Measurements from ENCODE around the gene IGSF3. TPM values are rescaled to one million over a fixed set of nuclear protein-coding genes. Genes with fewer than 3 reads are reported as not detected.

IGSF3 gene
- polyA plus RNA-seq, 1 experiment = 0.06 TPM

DNA sequence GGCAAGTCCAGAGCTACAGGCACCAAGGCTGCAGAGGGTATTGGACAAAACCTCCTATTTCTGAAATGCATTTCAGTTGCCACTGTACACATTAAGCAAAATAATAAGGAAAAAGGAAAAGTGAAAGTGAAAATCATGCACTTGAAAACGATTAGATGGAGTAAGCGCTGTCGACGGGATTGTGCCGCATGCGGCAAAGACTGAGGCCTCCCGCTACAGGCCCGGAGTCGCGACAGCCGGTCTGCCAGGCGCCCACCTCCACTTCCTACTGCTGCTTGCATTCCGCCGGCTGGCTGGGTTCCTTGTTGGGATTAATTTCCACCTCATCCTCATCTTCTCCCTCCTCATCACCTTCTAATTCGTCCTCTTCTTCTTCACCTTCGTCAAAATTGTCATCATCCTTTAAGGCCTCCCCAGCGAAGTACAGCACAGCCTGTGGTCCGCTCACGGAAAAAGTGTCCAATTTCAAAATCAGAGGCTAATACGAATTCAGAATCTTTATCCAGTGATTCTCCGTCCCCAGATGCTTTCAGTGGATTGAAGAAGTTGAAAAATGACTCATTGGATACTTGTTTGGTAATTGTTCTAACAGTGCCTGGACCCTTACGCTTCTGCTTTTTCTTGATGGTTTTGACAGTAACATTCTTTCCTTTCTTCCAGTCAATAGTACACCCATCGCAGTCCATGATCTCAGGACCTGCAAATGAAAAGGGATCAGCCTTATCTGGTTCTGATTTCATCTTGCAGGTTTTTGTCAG lies 134.7 kb downstream of the IGSF3 start:
- Histone ChIP-seq H3K4me3 (ENCODE audit: low read depth, low read length) (no peak overlapping the region), H3K27me3 (ENCODE audit: control insufficient read depth, insufficient read depth, low read length) (no peaks in the 10 kb centered on the region), H3K27ac (ENCODE audit: low read depth, low read length) (no peak overlapping the region), H3K9me3 (ENCODE audit: control insufficient read depth, insufficient read depth, low read length) (peaks cover 5% of the 10 kb centered on the region; the same call in 1 of the 2 replicates)
- ChIA-PET POLR2A (no interaction called here), CTCF (no interaction called here)
- no peak for DNase-seq (ENCODE audit: low read depth, low spot score)
- TF ChIP-seq, protein P1, sequence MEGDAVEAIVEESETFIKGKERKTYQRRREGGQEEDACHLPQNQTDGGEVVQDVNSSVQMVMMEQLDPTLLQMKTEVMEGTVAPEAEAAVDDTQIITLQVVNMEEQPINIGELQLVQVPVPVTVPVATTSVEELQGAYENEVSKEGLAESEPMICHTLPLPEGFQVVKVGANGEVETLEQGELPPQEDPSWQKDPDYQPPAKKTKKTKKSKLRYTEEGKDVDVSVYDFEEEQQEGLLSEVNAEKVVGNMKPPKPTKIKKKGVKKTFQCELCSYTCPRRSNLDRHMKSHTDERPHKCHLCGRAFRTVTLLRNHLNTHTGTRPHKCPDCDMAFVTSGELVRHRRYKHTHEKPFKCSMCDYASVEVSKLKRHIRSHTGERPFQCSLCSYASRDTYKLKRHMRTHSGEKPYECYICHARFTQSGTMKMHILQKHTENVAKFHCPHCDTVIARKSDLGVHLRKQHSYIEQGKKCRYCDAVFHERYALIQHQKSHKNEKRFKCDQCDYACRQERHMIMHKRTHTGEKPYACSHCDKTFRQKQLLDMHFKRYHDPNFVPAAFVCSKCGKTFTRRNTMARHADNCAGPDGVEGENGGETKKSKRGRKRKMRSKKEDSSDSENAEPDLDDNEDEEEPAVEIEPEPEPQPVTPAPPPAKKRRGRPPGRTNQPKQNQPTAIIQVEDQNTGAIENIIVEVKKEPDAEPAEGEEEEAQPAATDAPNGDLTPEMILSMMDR (IDR thresholded peaks at IDR 0.05; ENCODE audit: low read depth, low read length) = no peak

DNA sequence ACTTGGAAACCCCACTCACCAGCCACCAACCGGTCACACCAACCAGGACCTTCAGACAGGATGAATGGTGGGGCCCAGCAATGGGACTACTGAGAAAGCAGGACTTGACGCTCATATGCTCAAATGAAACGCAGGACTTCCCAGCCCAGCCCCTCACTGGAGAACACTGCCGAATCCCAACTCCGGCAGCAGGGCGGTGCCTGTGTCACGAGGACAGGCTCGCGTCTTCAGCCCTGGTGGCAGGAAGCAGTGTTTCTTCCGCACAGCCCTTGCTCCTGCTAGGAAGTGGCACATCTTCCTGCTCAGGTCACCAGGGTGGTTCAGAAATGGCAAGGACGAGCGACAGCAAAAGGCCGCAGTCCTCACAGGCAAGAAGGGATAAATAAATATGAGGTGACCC lies 135.6 kb downstream of the IGSF3 start:
- no peak for DNase-seq (ENCODE audit: low read depth, low spot score)
- POLR2A ChIA-PET = no interaction called here
- TF ChIP-seq, protein P1 (IDR thresholded peaks at IDR 0.05; ENCODE audit: low read depth, low read length) = no peak
- Histone ChIP-seq H3K4me3 (ENCODE audit: low read depth, low read length) (no peak overlapping the region), H3K9me3 (ENCODE audit: control insufficient read depth, insufficient read depth, low read length) (peaks cover 5% of the 10 kb centered on the region; the same call in 1 of the 2 replicates), H3K27ac (ENCODE audit: low read depth, low read length) (no peak overlapping the region), H3K27me3 (ENCODE audit: control insufficient read depth, insufficient read depth, low read length) (no peaks in the 10 kb centered on the region)
- CTCF ChIA-PET = interaction anchor here (1.0 kb wide), 1 partner anchor 46 kb away, joined by 4 read pairs; no protein-coding TSS in a partner anchor

DNA sequence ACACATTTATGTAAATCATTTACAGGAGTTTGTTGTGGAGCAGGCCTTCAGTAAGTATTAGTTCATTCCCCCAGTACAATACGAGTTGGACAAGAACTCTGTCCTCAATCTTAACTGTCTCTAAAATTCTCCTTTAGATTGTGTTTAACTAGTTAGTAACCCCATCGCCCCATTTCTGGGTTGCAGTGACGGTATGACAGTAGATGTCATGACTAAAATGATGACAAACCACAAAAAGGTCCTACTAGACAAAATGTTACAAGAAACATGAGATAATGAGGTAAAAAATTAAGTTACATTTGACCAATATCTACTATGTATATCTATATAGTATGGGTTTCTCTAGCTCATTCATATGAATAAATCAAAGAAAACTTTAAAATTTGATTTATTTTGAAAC lies 137.9 kb downstream of the IGSF3 start:
- no peak for DNase-seq (ENCODE audit: low read depth, low spot score)
- H3K27me3 ChIP-seq (ENCODE audit: control insufficient read depth, insufficient read depth, low read length) = no peaks in the 10 kb centered on the region
- no peak overlapping the region for H3K27ac ChIP-seq (ENCODE audit: low read depth, low read length)
- H3K4me3 ChIP-seq (ENCODE audit: low read depth, low read length) = no peak overlapping the region
- POLR2A ChIA-PET = no interaction called here
- TF ChIP-seq, protein P1 (IDR thresholded peaks at IDR 0.05; ENCODE audit: low read depth, low read length) = no peak
- H3K9me3 ChIP-seq (ENCODE audit: control insufficient read depth, insufficient read depth, low read length) = peaks cover 5% of the 10 kb centered on the region; the same call in 1 of the 2 replicates
- CTCF ChIA-PET = interaction anchor here (0.7 kb wide), 1 partner anchor 19 kb away, joined by 3 read pairs; no protein-coding TSS in a partner anchor

DNA sequence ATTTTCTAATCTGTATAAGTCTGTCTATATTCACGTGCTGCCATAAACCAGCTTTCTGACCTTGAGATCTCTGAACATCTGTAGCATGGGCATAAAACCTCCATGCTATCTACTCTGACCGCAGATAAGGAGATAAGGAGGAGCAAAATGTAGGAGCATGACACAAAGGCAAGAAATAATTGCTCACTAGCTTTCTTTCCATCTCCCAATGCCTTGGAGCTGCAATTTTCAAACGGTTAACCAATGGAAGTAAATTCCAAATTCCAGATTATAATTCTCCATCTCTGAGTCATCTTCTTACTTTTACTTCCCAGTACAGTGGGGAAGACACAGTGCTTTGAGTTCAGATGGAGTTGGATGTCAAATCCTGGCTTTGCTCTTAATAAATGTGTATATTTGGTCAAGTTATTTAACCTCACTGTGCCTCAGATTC lies 138.3 kb downstream of the IGSF3 start:
- Histone ChIP-seq H3K9me3 (ENCODE audit: control insufficient read depth, insufficient read depth, low read length) (peaks cover 4% of the 10 kb centered on the region; the same call in 1 of the 2 replicates), H3K27me3 (ENCODE audit: control insufficient read depth, insufficient read depth, low read length) (no peaks in the 10 kb centered on the region), H3K27ac (ENCODE audit: low read depth, low read length) (no peak overlapping the region), H3K4me3 (ENCODE audit: low read depth, low read length) (no peak overlapping the region)
- no peak for DNase-seq (ENCODE audit: low read depth, low spot score)
- ChIA-PET CTCF (interaction anchor here (0.7 kb wide), 1 partner anchor 18 kb away, joined by 3 read pairs; no protein-coding TSS in a partner anchor), POLR2A (no interaction called here)
- TF ChIP-seq, protein P1 (IDR thresholded peaks at IDR 0.05; ENCODE audit: low read depth, low read length) = no peak

- DNase-seq (ENCODE audit: low read depth, low spot score) = no peak
- no peak overlapping the region for H3K4me3 ChIP-seq (ENCODE audit: low read depth, low read length)
- H3K9me3 ChIP-seq (ENCODE audit: control insufficient read depth, insufficient read depth, low read length) = no peaks in the 10 kb centered on the region; the same call in 1 of the 2 replicates
- ChIA-PET CTCF (no interaction called here), POLR2A (no interaction called here)
- no peak overlapping the region for H3K27ac ChIP-seq (ENCODE audit: low read depth, low read length)
- no peaks in the 10 kb centered on the region for H3K27me3 ChIP-seq (ENCODE audit: control insufficient read depth, insufficient read depth, low read length)
- TF ChIP-seq, protein P1 (IDR thresholded peaks at IDR 0.05; ENCODE audit: low read depth, low read length) = no peak
These were observed 139.0 kb downstream of the IGSF3 start for GRCh38 chr1:116528329-116529083.

Data from AG04450 (cell line).